GM18909 (cell line): Measurements from ENCODE around the gene YOD1.
A peak's percentile ranks its signal among the peaks of the same experiment; 100 is the strongest.

Source experiments
- ATAC-seq: cut with Tn5 transposase; IDR thresholded peaks from one replicate; pipeline ENCODE4 v1.9.1; 2021; ENCODE audit warnings: mild to moderate bottlenecking; ENCODE audit not compliant: unreplicated experiment, poor library complexity

The YOD1 gene

GRCh38 chr1:207051191-207051943 is at the start of gene YOD1:
TSS of gene YOD1 (minus strand) at chr1:207051208. CDS start at chr1:207051030, 178 bp downstream.
- no peak for ATAC-seq

- ATAC-seq = peak; percentile 84
These were observed 46.9 kb upstream of the YOD1 start for GRCh38 chr1:207097871-207098324.

GRCh38 chr1:207093944-207094343 is 42.9 kb upstream of the YOD1 start:
- ATAC-seq = no peak

- no peak for ATAC-seq
These were observed 40.3 kb upstream of the YOD1 start for GRCh38 chr1:207091200-207091908.

- peak; percentile 15 for ATAC-seq
These were observed 38.8 kb upstream of the YOD1 start for GRCh38 chr1:207089627-207090355.

- peak; percentile 46 for ATAC-seq
These were observed 38.0 kb upstream of the YOD1 start, which contains the start of gene C4BPB for GRCh38 chr1:207088701-207089626. TSS of gene C4BPB (plus strand) at chr1:207088860. CDS start at chr1:207089532, 672 bp downstream.

GRCh38 chr1:207088161-207088560 is 37.2 kb upstream of the YOD1 start:
- no peak for ATAC-seq

GRCh38 chr1:207085887-207086286 is 34.9 kb upstream of the YOD1 start:
- ATAC-seq = no peak

GRCh38 chr1:207084701-207085180 is 33.7 kb upstream of the YOD1 start:
- peak; percentile 67 for ATAC-seq

- ATAC-seq = no peak
These were observed 33.2 kb upstream of the YOD1 start for GRCh38 chr1:207084232-207084631.

GRCh38 chr1:207081806-207082205 is 30.8 kb upstream of the YOD1 start:
- no peak for ATAC-seq

- ATAC-seq = no peak
These were observed 30.1 kb upstream of the YOD1 start for GRCh38 chr1:207081088-207081487.

GRCh38 chr1:207079706-207080241 is 28.8 kb upstream of the YOD1 start:
- ATAC-seq = no peak

GRCh38 chr1:207078578-207079132 is 27.6 kb upstream of the YOD1 start:
- no peak for ATAC-seq

- no peak for ATAC-seq
These were observed 26.7 kb upstream of the YOD1 start for GRCh38 chr1:207077470-207078377.

- no peak for ATAC-seq
These were observed 26.0 kb upstream of the YOD1 start for GRCh38 chr1:207077012-207077411.

GRCh38 chr1:207076181-207076955 is 25.4 kb upstream of the YOD1 start:
- no peak for ATAC-seq
